Body of pancreas (tissue), 4 donors: ENCODE results near the gene F8. TPM values are rescaled to one million over a fixed set of nuclear protein-coding genes. Genes with fewer than 3 reads are reported as not detected.
A peak's percentile ranks its signal among the peaks of the same experiment; 100 is the strongest.

Experiments used
- ATAC-seq: fragments of 150-250 bp; one replicate; pipeline ENCODE4 v1.9.1; 2016
- DNase-seq, 4 donors: peaks; one replicate each; pipeline ENCODE4 v3.0.0-alpha.2; 2019
- H3K27ac ChIP-seq, 4 donors: fragments of 200-600 bp; sonication (generic); 1 replicate in 3 of 4; 2 replicates in 1 of 4; pipeline versions ENCODE4 v1.5.1 to v1.6.1; 2016 to 2019; ENCODE audit warnings: mild to moderate bottlenecking in 1 of 4, mixed read lengths in 1 of 4, moderate library complexity in 1 of 4
- H3K27me3 ChIP-seq, 2 donors: fragments of 200-600 bp; sonication (generic); one replicate each; pipeline ENCODE4 v1.6.0; 2016; ENCODE audit warnings: mild to moderate bottlenecking in 1 of 2
- H3K36me3 ChIP-seq, 2 donors: fragments of 200-600 bp; sonication (generic); replicated peaks in 1 of 2; 2 replicates each; pipeline ENCODE4 v1.5.1; 2016; ENCODE audit warnings: low read depth in 2 of 2; ENCODE audit not compliant: insufficient read depth in 1 of 2
- H3K4me1 ChIP-seq: fragments of 200-600 bp; sonication (generic); one replicate; pipeline ENCODE4 v1.6.0; 2016
- H3K4me3 ChIP-seq, 2 donors: fragments of 200-600 bp; sonication (generic); 1 replicate in 1 of 2; 2 replicates in 1 of 2; pipeline ENCODE4 v1.5.1; 2016 to 2019
- H3K9me3 ChIP-seq, 3 donors: fragments of 200-600 bp; sonication (generic); 1 replicate in 2 of 3; 2 replicates in 1 of 3; pipeline ENCODE4 v1.5.1; 2016
- POLR2A ChIP-seq, 3 donors: fragments of 450-650 bp; IDR thresholded peaks; one replicate each; pipeline ENCODE4 v1.6.1; 2016; ENCODE audit warnings: antibody characterized with exemption in 3 of 3, mild to moderate bottlenecking in 2 of 3
- WGBS, 2 donors: methylation state at CpG; one replicate each; pipeline ENCODE4 v1.1.5; 2017; 5-methylcytosine and 5-hydroxymethylcytosine counted together
- intact Hi-C: fragments of 100-400 bp; cut with DNase I; formaldehyde crosslinking; loops from one replicate; pipeline ENCODE4 v1.15.1; 2023
- total RNA-seq, 2 donors: library from RNA; depleted of rRNA; stranded (reverse); fragments of >200 nt; gene quantifications; one replicate each; pipeline ENCODE4 v1.1.0, GENCODE V29; 2016
- TF ChIP-seq, protein P1 (sequence below), 7 experiments: fragments of 450-650 bp in 4 of 7; fragments of 200-600 bp in 3 of 7; sonication (generic) in 3 of 7; IDR thresholded peaks; one replicate each; pipeline ENCODE4 v1.5.1; 2016 to 2019; ENCODE audit warnings: antibody characterized with exemption in 7 of 7

F8 gene
- total RNA-seq, 2 donors from 2014 or later, result 5.7 to 9.2 TPM

DNA sequence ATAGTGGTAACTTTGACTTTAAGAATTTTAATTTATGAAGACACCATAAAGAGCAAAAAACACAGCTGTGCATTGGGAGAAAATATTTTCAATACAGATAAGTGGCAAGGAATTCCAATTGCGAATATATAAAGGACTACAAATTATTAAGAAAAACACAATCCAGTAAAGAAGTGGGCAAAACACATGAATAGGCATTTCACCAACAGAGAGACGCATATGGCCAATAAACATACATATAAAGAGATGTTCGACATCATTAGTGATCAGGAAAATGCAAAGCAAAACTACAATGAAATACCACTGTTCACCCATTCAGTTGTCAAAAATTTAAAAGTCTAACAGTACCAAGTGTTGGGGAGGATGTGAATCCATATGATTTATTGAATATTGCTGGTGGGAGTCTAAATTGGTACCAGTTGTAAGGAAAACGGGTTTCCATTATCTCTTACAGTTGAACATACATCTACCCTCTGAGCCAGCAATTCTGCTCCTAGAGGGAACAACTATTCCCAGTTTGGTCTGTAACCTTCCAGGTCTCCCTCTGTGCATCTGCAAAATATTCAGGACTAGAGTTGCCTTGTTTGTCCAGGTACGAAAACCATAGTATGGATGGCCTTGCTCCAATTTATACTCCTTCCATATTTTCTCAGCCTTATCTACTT is 215.6 kb downstream of the F8 start:
- no peaks in the 10 kb centered on the region for H3K36me3 ChIP-seq
- H3K4me3 ChIP-seq, result no peak overlapping the region
- ATAC-seq (no peak), DNase-seq (no peak)
- no peaks in the 10 kb centered on the region for H3K9me3 ChIP-seq
- 85 to 91% methylated on average over 5 of the region's 5 CpGs for WGBS, 2 donors
- intact Hi-C loops, result no loop called here
- no peak for TF ChIP-seq POLR2A (IDR thresholded peaks at IDR 0.05)
- TF ChIP-seq, protein P1, sequence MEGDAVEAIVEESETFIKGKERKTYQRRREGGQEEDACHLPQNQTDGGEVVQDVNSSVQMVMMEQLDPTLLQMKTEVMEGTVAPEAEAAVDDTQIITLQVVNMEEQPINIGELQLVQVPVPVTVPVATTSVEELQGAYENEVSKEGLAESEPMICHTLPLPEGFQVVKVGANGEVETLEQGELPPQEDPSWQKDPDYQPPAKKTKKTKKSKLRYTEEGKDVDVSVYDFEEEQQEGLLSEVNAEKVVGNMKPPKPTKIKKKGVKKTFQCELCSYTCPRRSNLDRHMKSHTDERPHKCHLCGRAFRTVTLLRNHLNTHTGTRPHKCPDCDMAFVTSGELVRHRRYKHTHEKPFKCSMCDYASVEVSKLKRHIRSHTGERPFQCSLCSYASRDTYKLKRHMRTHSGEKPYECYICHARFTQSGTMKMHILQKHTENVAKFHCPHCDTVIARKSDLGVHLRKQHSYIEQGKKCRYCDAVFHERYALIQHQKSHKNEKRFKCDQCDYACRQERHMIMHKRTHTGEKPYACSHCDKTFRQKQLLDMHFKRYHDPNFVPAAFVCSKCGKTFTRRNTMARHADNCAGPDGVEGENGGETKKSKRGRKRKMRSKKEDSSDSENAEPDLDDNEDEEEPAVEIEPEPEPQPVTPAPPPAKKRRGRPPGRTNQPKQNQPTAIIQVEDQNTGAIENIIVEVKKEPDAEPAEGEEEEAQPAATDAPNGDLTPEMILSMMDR (IDR thresholded peaks at IDR 0.05), result no peak
- H3K4me1 ChIP-seq, result peaks cover 10% of the 10 kb centered on the region
- no peaks in the 10 kb centered on the region for H3K27me3 ChIP-seq
- no peak overlapping the region for H3K27ac ChIP-seq

DNA sequence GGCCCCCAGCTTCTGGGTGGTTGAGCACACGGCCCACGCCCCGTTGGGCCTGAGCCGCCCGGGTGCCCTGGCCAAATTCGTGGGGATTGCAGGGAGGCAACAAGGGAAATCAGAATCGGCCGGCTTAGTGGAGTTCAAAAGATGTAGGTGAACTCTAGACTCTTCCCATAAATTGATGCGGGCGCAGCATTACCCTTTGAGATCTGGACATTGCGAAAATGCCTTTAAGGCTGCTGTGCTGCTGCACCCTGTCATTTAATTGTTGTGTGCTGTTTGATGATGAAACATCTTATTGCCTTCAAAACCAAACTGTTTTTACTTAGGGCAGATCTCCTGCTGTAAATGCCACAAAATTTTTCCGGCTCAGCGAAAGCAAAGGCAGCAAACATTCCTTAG is 216.8 kb downstream of the F8 start:
- intact Hi-C loops, result no loop called here
- 3 to 4% methylated on average over 12 to 13 of the region's 13 CpGs for WGBS, 2 donors
- Histone ChIP-seq H3K27me3 (no peaks in the 10 kb centered on the region), H3K4me3 (no peak overlapping the region), H3K36me3 (no peaks in the 10 kb centered on the region), H3K27ac (peak overlapping the region in 3 of 4 donors; percentile 55 to 77 (median 70)), H3K4me1 (peaks cover 16% of the 10 kb centered on the region), H3K9me3 (no peaks in the 10 kb centered on the region)
- DNase-seq (no peak), ATAC-seq (no peak)
- TF ChIP-seq POLR2A (IDR thresholded peaks at IDR 0.05), result no peak
- TF ChIP-seq, protein P1 (IDR thresholded peaks at IDR 0.05), result no peak

DNA sequence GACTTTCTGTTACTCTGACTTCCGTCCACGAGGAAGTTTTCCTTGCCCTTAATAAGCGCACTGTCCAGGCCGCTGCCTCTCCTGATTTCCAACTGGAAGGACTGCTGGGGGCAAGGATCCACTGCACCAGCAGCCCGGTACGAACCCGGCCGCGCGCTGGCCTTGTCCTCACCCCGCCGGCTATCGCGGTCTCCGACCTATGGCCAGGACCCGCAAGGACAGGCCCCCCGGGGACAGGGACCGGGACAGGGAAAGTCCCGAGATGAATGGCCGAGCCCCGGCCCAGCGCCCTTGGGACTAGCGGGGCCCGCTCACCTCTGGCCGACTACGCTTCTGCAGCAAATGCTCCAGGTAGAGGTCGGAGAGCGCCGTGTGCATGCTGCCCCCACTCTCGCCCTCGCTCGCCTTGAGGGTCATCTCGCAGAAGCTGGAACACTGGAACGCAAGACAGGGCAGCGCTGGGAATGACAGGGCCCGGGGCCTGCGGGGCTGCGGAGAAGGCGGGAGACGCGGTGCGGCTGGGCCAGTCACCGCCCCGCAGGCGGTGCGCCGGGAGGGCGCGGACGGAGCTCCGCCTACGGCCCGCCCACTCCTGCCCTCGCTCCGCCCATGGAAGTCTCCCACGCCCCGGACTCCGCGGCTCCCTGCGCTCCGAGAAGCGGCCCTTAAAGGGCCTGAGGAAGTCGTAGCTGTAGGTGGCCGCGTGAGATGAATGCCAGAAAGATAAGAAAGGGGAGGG is 217.4 kb downstream of the F8 start, which contains the start of gene MPP1:
TSS of gene MPP1 (minus strand) at position 529 of the 739 bp plus-strand sequence. CDS start at position 417, 112 bp downstream.
- ATAC-seq (peak; percentile 96), DNase-seq (peak; percentile 75 to 82 (median 77))
- WGBS, 2 donors, result 0% methylated on average over 44 of the region's 65 CpGs; no CpG with 5 or more reads in 1 of the 2 donors
- Histone ChIP-seq H3K27ac (peak within 1 kb of the TSS in 3 of 4 donors; percentile 55 to 77 (median 70)), H3K4me1 (peaks cover 22% of the 10 kb centered on the region), H3K27me3 (no peaks in the 10 kb centered on the region), H3K9me3 (no peaks in the 10 kb centered on the region), H3K4me3 (peak within 1 kb of the TSS; percentile 8 to 52), H3K36me3 (no peaks in the 10 kb centered on the region)
- intact Hi-C loops, result no loop called here
- TF ChIP-seq POLR2A (IDR thresholded peaks at IDR 0.05), result peak in 2 of 3 donors; percentile 34 to 51
- TF ChIP-seq, protein P1 (IDR thresholded peaks at IDR 0.05), result no peak

DNA sequence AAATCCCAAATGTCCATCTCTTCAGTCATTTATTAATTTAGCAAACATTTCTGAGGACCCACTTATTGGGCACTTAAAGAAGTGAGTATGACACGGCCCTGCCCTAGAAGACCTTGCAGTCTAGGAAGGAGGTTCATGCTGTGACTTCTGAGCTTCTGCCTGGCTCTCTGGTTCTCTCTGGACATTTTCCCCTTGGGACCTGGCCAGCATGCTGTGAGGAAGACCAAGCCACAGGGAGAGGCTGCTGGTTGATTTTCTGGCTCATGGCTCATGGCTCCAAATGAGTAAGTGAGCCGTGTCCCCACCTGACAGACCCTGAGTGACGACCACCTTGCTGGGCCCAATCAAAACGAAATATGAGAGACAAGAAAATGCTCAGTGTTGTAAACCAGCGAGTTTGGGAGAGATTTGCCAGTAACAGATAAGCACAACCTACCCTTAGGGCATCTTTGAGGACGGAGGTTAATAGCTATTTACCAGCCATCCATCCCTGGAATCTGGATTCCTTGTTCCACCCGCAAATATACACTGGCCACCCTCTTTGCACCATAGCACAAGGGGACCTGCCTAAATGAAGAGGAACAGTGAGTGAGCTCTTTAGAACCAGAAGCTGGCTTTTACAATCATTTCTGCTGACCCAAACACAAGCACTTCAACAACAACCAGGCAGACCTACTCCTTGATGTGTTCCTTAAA is 218.1 kb downstream of the F8 start:
- ATAC-seq, result no peak
- Histone ChIP-seq H3K27me3 (no peaks in the 10 kb centered on the region), H3K27ac (peak overlapping the region in 3 of 4 donors; percentile 14 to 77 (median 70)), H3K9me3 (no peaks in the 10 kb centered on the region), H3K36me3 (no peaks in the 10 kb centered on the region), H3K4me3 (peak overlapping the region; percentile 8 to 52), H3K4me1 (peaks cover 29% of the 10 kb centered on the region)
- no peak for TF ChIP-seq POLR2A (IDR thresholded peaks at IDR 0.05)
- TF ChIP-seq, protein P1 (IDR thresholded peaks at IDR 0.05), result no peak
- intact Hi-C loops, result no loop called here
- DNase-seq, result no peak
- WGBS, 2 donors, result 15% methylated on average over 5 to 7 of the region's 7 CpGs
